IMR-90 (cell line): Measurements from ENCODE around the gene KMT5C. TPM values are rescaled to one million over a fixed set of nuclear protein-coding genes. Genes with fewer than 3 reads are reported as not detected.

ENCODE experiments used
- ATAC-seq: fragments of 200-7000 bp; cut with Tn5 transposase; 2 replicates; pipeline ENCODE4 v1.9.1; 2020; ENCODE audit warnings: low read depth, mild to moderate bottlenecking, moderate library complexity
- BruUV-seq: library from RNA; stranded (reverse); fragments of 400-500 nt; replicated peaks from 2 replicates; lab custom pipeline; 2021; lab: Mats Ljungman, UMichigan
- CTCF ChIA-PET: fragments of 300-600 bp; formaldehyde crosslinking; extraction: SDS; loops from one replicate; lab custom pipeline; 2021; ENCODE audit warnings: antibody characterized with exemption; lab: Yijun Ruan, JAX
- POLR2A ChIA-PET: fragments of 300-600 bp; sonication (Branson Sonifier 250); formaldehyde crosslinking; loops from one replicate; lab custom pipeline; 2022; ENCODE audit warnings: antibody characterized with exemption; ENCODE audit not compliant: unreplicated experiment; lab: Charles Lee
- DNase-seq: peaks from one replicate; pipeline ENCODE4 v3.0.0; 2013
- H2AFZ ChIP-seq: replicated peaks from 2 replicates; pipeline ENCODE3; 2013; ENCODE audit warnings: low read length, mild to moderate bottlenecking; ENCODE audit not compliant: poor library complexity
- H2AK5ac ChIP-seq: 2 replicates; pipeline ENCODE4 v1.6.1; 2013; ENCODE audit warnings: low read depth, low read length, inconsistent platforms
- H2AK9ac ChIP-seq: replicated peaks from 2 replicates; pipeline ENCODE3; 2013; ENCODE audit warnings: mild to moderate bottlenecking, low read depth, low read length, moderate library complexity; ENCODE audit not compliant: poor library complexity
- H2BK120ac ChIP-seq: 2 replicates; pipeline ENCODE4 v1.6.1; 2013; ENCODE audit warnings: low read depth, low read length, inconsistent platforms
- H2BK15ac ChIP-seq: 3 replicates; pipeline ENCODE4 v1.6.1; 2013; ENCODE audit warnings: low read depth, low read length, inconsistent platforms
- H2BK20ac ChIP-seq: 2 replicates; pipeline ENCODE4 v1.6.1; 2013; ENCODE audit warnings: low read depth, mild to moderate bottlenecking, inconsistent platforms, low read length, moderate library complexity
- H2BK5ac ChIP-seq: 2 replicates; pipeline ENCODE4 v1.6.1; 2013; ENCODE audit warnings: mild to moderate bottlenecking, low read depth, low read length, inconsistent platforms; ENCODE audit not compliant: poor library complexity, severe bottlenecking
- H3K14ac ChIP-seq: replicated peaks from 2 replicates; pipeline ENCODE4 v1.6.1; 2013; ENCODE audit warnings: low read depth, low read length, inconsistent platforms
- H3K18ac ChIP-seq: 2 replicates; pipeline ENCODE4 v1.6.1; 2013; ENCODE audit warnings: low read depth, low read length, control low read depth
- H3K23ac ChIP-seq: 2 replicates; pipeline ENCODE4 v1.6.1; 2013; ENCODE audit warnings: low read depth, low read length, inconsistent platforms
- H3K27ac ChIP-seq: 2 replicates; pipeline ENCODE4 v1.5.1; 2013; ENCODE audit warnings: mild to moderate bottlenecking, control low read depth, low read length; ENCODE audit not compliant: insufficient read depth
- H3K27me3 ChIP-seq: 2 replicates; pipeline ENCODE4 v1.6.1; 2013; ENCODE audit warnings: low read length; ENCODE audit not compliant: control insufficient read depth, insufficient read depth
- H3K36me3 ChIP-seq: 2 replicates; pipeline ENCODE4 v1.6.1; 2013; ENCODE audit warnings: low read length, mixed read lengths; ENCODE audit not compliant: control insufficient read depth, insufficient read depth
- H3K4ac ChIP-seq: 2 replicates; pipeline ENCODE4 v1.6.1; 2013; ENCODE audit warnings: low read depth, low read length, inconsistent platforms
- H3K4me1 ChIP-seq: 2 replicates; pipeline ENCODE4 v1.6.1; 2013; ENCODE audit warnings: low read length, mixed read lengths; ENCODE audit not compliant: control insufficient read depth, insufficient read depth
- H3K4me2 ChIP-seq: 2 replicates; pipeline ENCODE4 v1.6.1; 2013; ENCODE audit warnings: low read depth, mild to moderate bottlenecking, control low read depth, low read length, moderate library complexity
- H3K4me3 ChIP-seq: 2 replicates; pipeline ENCODE4 v1.5.1; 2013; ENCODE audit warnings: low read depth, mild to moderate bottlenecking, control low read depth, low read length, moderate library complexity; ENCODE audit not compliant: insufficient read depth
- H3K56ac ChIP-seq: 2 replicates; pipeline ENCODE4 v1.6.1; 2013; ENCODE audit warnings: low read length, inconsistent platforms; ENCODE audit not compliant: insufficient read depth; ENCODE audit errors: extremely low read depth
- H3K79me1 ChIP-seq, 2 experiments: 2 replicates each; pipeline ENCODE4 v1.6.1; 2013; ENCODE audit warnings: low read length in 2 of 2, inconsistent platforms in 1 of 2, low read depth in 1 of 2
- H3K9ac ChIP-seq: 2 replicates; pipeline ENCODE4 v1.6.1; 2013; ENCODE audit warnings: low read depth, low read length, control low read depth
- H3K9me1 ChIP-seq: 2 replicates; pipeline ENCODE4 v1.6.1; 2013; ENCODE audit warnings: low read length, inconsistent platforms; ENCODE audit not compliant: insufficient read depth
- H3K9me3 ChIP-seq: 2 replicates; pipeline ENCODE4 v1.6.1; 2013; ENCODE audit warnings: low read length; ENCODE audit not compliant: control insufficient read depth, insufficient read depth
- H4K20me1 ChIP-seq: 2 replicates; pipeline ENCODE4 v1.6.1; 2013; ENCODE audit warnings: low read length, inconsistent platforms; ENCODE audit not compliant: insufficient read depth
- H4K5ac ChIP-seq: 2 replicates; pipeline ENCODE4 v1.6.1; 2013; ENCODE audit warnings: mild to moderate bottlenecking, low read depth, low read length, control low read depth
- H4K8ac ChIP-seq, 2 experiments: 2 replicates each; pipeline ENCODE4 v1.6.1; 2013; ENCODE audit warnings: low read depth in 2 of 2, low read length in 2 of 2, control low read depth in 1 of 2, inconsistent platforms in 1 of 2
- H4K91ac ChIP-seq: 2 replicates; pipeline ENCODE4 v1.6.1; 2013; ENCODE audit warnings: low read depth, low read length, inconsistent platforms; ENCODE audit not compliant: insufficient read depth
- BHLHE40 ChIP-seq: fragments of 150-350 bp; IDR thresholded peaks from 2 replicates; pipeline ENCODE4 v1.6.1; 2016; ENCODE audit warnings: mild to moderate bottlenecking, low read depth, low read length
- CEBPB ChIP-seq: IDR thresholded peaks from 2 replicates; pipeline ENCODE4 v1.6.1; 2012; ENCODE audit warnings: low read depth, low read length, improper control_type of control experiment
- CHD1 ChIP-seq: IDR thresholded peaks from 2 replicates; pipeline ENCODE4 v1.6.1; 2012; ENCODE audit warnings: low read depth, low read length, improper control_type of control experiment
- CTCF ChIP-seq: conservative IDR thresholded peaks from 2 replicates; pipeline ENCODE4 v1.5.1; 2012; ENCODE audit warnings: mild to moderate bottlenecking, low read depth, low read length, improper control_type of control experiment
- ELK1 ChIP-seq: fragments of 150-350 bp; IDR thresholded peaks from 2 replicates; pipeline ENCODE4 v1.6.1; 2016; ENCODE audit warnings: low read depth, mild to moderate bottlenecking, low read length, moderate library complexity, borderline replicate concordance
- FOS ChIP-seq: fragments of 150-350 bp; IDR thresholded peaks from 2 replicates; pipeline ENCODE4 v1.6.1; 2016; ENCODE audit warnings: low read depth, low read length
- MAFK ChIP-seq: IDR thresholded peaks from 2 replicates; pipeline ENCODE4 v1.6.1; 2012; ENCODE audit warnings: low read depth, low read length, improper control_type of control experiment
- MAZ ChIP-seq: IDR thresholded peaks from 2 replicates; pipeline ENCODE4 v1.6.1; 2012; ENCODE audit warnings: low read depth, mild to moderate bottlenecking, low read length, improper control_type of control experiment, moderate library complexity, borderline replicate concordance
- MXI1 ChIP-seq: IDR thresholded peaks from 2 replicates; pipeline ENCODE4 v1.6.1; 2012; ENCODE audit warnings: low read depth, mild to moderate bottlenecking, low read length, moderate library complexity, borderline replicate concordance
- NFE2L2 ChIP-seq: fragments of 150-350 bp; IDR thresholded peaks from 2 replicates; pipeline ENCODE4 v1.6.1; 2016; ENCODE audit warnings: low read depth, mild to moderate bottlenecking, low read length
- POLR2A ChIP-seq: IDR thresholded peaks from 2 replicates; pipeline ENCODE4 v1.6.1; 2012; ENCODE audit warnings: mild to moderate bottlenecking, low read depth, low read length
- RAD21 ChIP-seq: IDR thresholded peaks from 2 replicates; pipeline ENCODE4 v1.6.1; 2012; ENCODE audit warnings: low read length, improper control_type of control experiment
- RCOR1 ChIP-seq: IDR thresholded peaks from 2 replicates; pipeline ENCODE4 v1.6.1; 2012; ENCODE audit warnings: mild to moderate bottlenecking, low read length, improper control_type of control experiment; ENCODE audit not compliant: insufficient replicate concordance
- RFX5 ChIP-seq: IDR thresholded peaks from 2 replicates; pipeline ENCODE4 v1.8.0; 2012; ENCODE audit warnings: low read depth, mild to moderate bottlenecking, low read length, moderate library complexity
- SMC3 ChIP-seq: fragments of 150-350 bp; IDR thresholded peaks from 2 replicates; pipeline ENCODE4 v1.6.1; 2016; ENCODE audit warnings: low read depth, mild to moderate bottlenecking, antibody characterized with exemption, low read length, moderate library complexity
- USF2 ChIP-seq: fragments of 150-350 bp; IDR thresholded peaks from 2 replicates; pipeline ENCODE4 v1.6.1; 2017; ENCODE audit warnings: mild to moderate bottlenecking, antibody characterized with exemption, low read length, low read depth
- WGBS, 2 experiments: methylation state at CpG; one replicate each; pipeline versions ENCODE4 v1.1.5 to v1.1.7; 2013; ENCODE audit warnings: missing lambda C conversion rate in 2 of 2; ENCODE audit not compliant: insufficient read length in 1 of 2; ENCODE audit errors: extremely low coverage in 2 of 2; 5-methylcytosine and 5-hydroxymethylcytosine counted together
- dilution Hi-C: fragments of 300-500 bp; cut with HindIII; formaldehyde crosslinking; loops from one replicate; pipeline ENCODE4 v1.14.3; 2018; ENCODE audit warnings: low sequenced_read_pairs; ENCODE audit not compliant: unreplicated experiment
- in situ Hi-C: fragments of 300-500 bp; cut with MboI; formaldehyde crosslinking; loops from 3 replicates; pipeline ENCODE4 v1.14.3; 2019; ENCODE audit warnings: low sequenced_read_pairs, inconsistent platforms, mixed read lengths
- intact Hi-C: fragments of 100-400 bp; cut with micrococcal nuclease; formaldehyde crosslinking; loops from 2 replicates; pipeline ENCODE4 v1.10.0; 2022
- polyA plus RNA-seq, 3 experiments: library from polyadenylated mRNA; depleted of rRNA; stranded (reverse); fragments of >200 nt; gene quantifications; 2 replicates each; pipeline ENCODE4 v1.2.3, GENCODE V29; 2012; ENCODE audit warnings: low replicate concordance in 1 of 3
- total RNA-seq: library from RNA; depleted of rRNA; stranded (reverse); fragments of >200 nt; gene quantifications from 2 replicates; pipeline ENCODE4 v1.2.3, GENCODE V29; 2012

KMT5C gene
- total and polyA plus RNA-seq, 2 of the 4 experiments (the other 2 are of a cell fraction), result 1.8 to 5.9 TPM

- no peaks in the 10 kb centered on the region for H3K9me1 ChIP-seq
- H2BK5ac ChIP-seq, result no peak overlapping the region
- WGBS, 2 experiments, result 92% methylated on average over 11 of the region's 19 CpGs; no CpG with 5 or more reads in 1 of the 2 experiments
- no peak overlapping the region for H4K5ac ChIP-seq
- no peak overlapping the region for H3K56ac ChIP-seq
- H3K27ac ChIP-seq, result no peak overlapping the region
- peaks cover 2% of the 10 kb centered on the region; the same call in 1 of the 2 replicates for H3K4me1 ChIP-seq
- no peak overlapping the region for H3K4ac ChIP-seq
- no peak overlapping the region for H4K91ac ChIP-seq
- no peaks in the 10 kb centered on the region for H3K36me3 ChIP-seq
- no peak overlapping the region for H2BK15ac ChIP-seq
- dilution Hi-C loops (no loop called here), in situ Hi-C loops (no loop called here), intact Hi-C loops (no loop called here)
- ATAC-seq (no peak), DNase-seq (no peak)
- no peak overlapping the region for H3K9ac ChIP-seq
- ChIA-PET POLR2A (no interaction called here), CTCF (no interaction called here)
- no peak overlapping the region for H3K14ac ChIP-seq
- H4K8ac ChIP-seq, result no peak overlapping the region
- no peak overlapping the region for H3K23ac ChIP-seq
- H3K4me2 ChIP-seq, result no peak overlapping the region
- H2AK5ac ChIP-seq, result no peak overlapping the region
- H2BK120ac ChIP-seq, result no peak overlapping the region
- no peak overlapping the region for H2BK20ac ChIP-seq
- no peak overlapping the region for H3K18ac ChIP-seq
- H3K27me3 ChIP-seq, result peaks cover 23% of the 10 kb centered on the region
- no peaks in the 10 kb centered on the region for H3K79me1 ChIP-seq
- H3K9me3 ChIP-seq, result no peaks in the 10 kb centered on the region
- H3K4me3 ChIP-seq, result no peak overlapping the region
- no TSS peak for BruUV-seq
- H2AK9ac ChIP-seq, result no peak overlapping the region
- TF ChIP-seq NFE2L2, result no peak
- no peak for TF ChIP-seq RFX5
- TF ChIP-seq MXI1, result no peak
- no peak for TF ChIP-seq FOS
- no peak for TF ChIP-seq MAZ
- no peak for TF ChIP-seq SMC3
- no peak for TF ChIP-seq MAFK
- no peak for TF ChIP-seq RCOR1
- no peak for TF ChIP-seq CEBPB
- TF ChIP-seq CHD1, result no peak
- TF ChIP-seq BHLHE40, result no peak
- no peak for TF ChIP-seq RAD21
- TF ChIP-seq USF2, result no peak
- TF ChIP-seq ELK1, result no peak
- TF ChIP-seq POLR2A, result no peak
- TF ChIP-seq CTCF, result no peak
- H4K20me1 ChIP-seq, result peaks cover 9% of the 10 kb centered on the region; the same call in 1 of the 2 replicates
- H2AFZ ChIP-seq, result no peak overlapping the region
These were observed 18.8 kb downstream of the KMT5C start for GRCh38 chr19:55358493-55358892.
